CD4-positive, alpha-beta T cell treated with Interleukin-6 for 4 hours (primary cell): ENCODE results near the gene MMP25.
A peak's percentile ranks its signal among the peaks of the same experiment; 100 is the strongest.

Experiments
- DNase-seq: peaks from one replicate; pipeline ENCODE4 v3.0.0-alpha.2; 2020; ENCODE audit warnings: mixed read lengths

Gene MMP25

DNA sequence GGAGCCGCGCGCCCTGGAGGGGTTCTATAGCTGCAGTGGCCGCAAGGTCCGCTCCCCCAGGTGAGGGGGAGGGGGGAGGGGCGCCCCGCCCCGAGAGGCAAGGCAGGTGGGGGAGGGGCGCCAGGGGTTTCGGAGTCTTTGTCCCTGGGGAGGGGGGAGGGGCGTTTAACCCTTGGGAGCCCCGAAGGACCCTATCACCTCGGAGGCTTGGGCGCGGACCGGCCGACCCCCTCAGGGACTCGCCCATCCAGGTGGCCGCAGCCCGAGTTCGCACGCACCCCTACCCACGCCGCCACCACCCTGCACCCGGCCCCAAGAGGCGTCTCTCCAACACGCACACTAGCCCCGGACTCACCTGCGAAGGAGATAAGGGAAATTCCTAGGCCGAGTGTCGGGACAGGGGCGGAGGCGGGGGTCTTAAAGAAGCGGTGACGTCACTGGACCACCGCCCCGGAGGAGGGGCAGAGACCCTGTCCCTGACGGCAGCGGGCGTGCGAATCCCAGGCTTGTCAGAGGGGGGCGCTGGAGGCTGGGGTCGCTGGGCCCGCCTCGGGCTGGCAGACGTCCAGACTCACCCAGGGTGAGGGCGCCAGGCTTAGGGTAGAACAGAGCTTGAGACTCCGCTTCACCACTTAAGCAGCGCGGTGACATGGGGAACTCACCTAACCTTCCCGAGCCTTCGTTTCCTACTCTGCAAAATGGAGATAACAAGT lies 28.4 kb upstream of the MMP25 start, which contains the start of gene CLDN6:
CLDN6 (minus strand) TSS at position 390 of the 713 bp plus-strand sequence. CDS start 2,162 bp downstream, outside the sequence.
- DNase-seq: peak; percentile 57

GRCh38 chr16:3019594-3020246 lies 26.6 kb upstream of the MMP25 start:
- no peak for DNase-seq

- peak; percentile 82 for DNase-seq
These were observed 26.1 kb upstream of the MMP25 start, which contains the start of gene TNFRSF12A for GRCh38 chr16:3020247-3020603. TSS of gene TNFRSF12A (plus strand) at chr16:3020368. CDS start at chr16:3020398, 30 bp downstream.

DNA sequence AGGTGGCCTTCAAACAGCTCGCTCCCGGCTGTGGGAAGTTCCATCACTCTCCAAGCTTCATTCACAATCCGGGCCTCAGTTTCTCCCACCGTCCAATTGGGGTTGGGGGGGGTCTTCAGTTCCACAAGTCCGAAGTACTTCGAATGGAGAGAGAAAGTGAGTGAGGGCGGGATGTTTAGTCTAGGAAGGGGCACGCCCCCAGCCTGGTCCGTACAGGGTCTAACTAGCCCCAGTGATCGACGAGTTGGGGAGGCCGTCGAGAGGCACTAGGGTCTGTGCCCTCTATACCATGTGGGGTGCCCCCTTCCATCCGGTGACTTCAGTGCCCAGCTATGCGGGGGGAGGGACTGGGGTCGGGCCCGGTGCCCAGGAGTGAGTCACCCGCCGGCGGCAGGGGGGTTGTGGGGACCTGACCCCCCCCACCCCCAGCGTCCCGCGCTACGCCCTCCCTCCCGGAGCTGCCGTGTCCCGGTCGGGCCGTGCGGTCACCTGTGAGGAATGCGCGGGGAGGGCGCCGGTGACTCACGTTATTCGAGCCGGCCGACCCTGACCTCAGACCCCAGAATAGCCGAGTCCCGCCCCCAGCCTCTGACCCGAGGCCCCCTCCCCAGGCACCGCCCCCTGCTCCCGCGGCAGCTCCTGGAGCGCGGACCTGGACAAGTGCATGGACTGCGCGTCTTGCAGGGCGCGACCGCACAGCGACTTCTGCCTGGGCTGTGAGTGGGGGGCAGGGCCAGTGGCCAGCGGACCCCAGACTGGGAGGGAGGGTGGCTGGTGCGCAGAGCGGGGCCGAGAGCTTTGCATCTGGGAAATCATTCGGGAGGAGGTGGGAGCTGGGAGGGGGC lies 25.5 kb upstream of the MMP25 start:
- DNase-seq: peak; percentile 89

GRCh38 chr16:3021449-3022207 lies 24.7 kb upstream of the MMP25 start:
- peak; percentile 91 for DNase-seq

DNA sequence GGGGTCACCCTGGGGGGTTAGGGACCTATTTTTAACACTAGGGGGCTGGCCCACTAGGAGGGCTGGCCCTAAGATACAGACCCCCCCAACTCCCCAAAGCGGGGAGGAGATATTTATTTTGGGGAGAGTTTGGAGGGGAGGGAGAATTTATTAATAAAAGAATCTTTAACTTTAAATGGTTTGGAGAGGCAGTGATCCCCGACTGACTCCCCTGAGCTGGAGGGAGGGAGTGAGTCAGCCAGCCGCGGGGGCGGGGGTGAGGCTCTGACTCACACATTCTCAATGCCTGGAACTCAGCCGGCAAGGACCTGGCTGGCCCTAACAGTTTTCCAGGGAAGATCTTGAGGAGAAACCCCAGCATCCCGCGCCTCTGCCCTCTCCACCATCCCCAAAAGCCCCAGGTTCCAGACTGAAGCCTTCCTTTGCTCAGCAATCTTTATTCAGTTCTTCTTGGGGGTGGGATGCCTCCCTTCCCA lies 24.1 kb upstream of the MMP25 start:
- peak; percentile 92 for DNase-seq

- peak; percentile 44 for DNase-seq
These were observed 23.5 kb upstream of the MMP25 start for GRCh38 chr16:3022684-3023414.

GRCh38 chr16:3023415-3023668 lies 23.0 kb upstream of the MMP25 start:
- DNase-seq: peak; percentile 41

DNA sequence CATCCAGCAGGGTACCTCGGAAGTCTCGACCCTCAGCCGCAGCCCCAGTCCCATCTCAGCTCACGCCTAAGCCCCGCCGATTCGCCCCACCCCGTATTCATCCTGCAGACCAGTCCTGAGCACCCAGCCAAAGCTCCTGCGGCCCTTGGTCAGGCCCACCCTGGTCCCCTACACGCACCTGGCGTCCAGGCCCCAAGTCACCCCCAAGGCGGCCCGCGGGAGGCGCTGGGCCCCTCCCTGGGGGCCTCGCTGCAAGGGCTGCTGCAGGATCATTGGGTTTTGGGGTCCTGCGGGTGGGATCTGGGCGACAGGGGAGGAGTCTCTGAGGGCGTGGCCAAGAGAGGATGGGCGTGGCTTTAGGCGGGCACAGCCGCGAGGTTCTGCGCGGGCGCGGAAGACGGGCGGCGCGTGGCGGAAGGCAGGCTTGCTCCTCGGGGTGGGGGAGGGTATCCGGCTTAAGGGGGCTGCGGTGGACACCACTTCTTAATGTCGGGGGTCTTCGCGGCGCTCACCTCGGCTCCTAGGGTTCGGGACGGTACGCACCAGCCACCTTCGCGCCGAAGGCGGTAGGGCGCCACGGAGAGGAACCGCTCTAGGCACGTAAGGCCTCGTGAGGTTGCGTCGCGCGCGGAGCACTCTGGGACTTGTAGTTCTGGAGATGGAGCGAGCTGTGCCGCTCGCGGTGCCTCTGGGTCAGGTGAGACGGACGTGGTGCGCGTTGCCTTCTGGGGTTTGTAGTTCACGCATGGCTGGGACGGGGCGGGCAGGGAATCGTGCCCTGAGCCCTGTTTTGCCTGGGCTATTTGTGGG lies 22.5 kb upstream of the MMP25 start, which contains the start of the genes HCFC1R1 and THOC6:
HCFC1R1 (minus strand) TSS at position 274 of the 810 bp plus-strand sequence; CDS start at position 273, 1 bp downstream.
THOC6 (plus strand) TSS at position 367 of the 810 bp plus-strand sequence; CDS start at position 659, 292 bp downstream.
- peak; percentile 97 for DNase-seq

DNA sequence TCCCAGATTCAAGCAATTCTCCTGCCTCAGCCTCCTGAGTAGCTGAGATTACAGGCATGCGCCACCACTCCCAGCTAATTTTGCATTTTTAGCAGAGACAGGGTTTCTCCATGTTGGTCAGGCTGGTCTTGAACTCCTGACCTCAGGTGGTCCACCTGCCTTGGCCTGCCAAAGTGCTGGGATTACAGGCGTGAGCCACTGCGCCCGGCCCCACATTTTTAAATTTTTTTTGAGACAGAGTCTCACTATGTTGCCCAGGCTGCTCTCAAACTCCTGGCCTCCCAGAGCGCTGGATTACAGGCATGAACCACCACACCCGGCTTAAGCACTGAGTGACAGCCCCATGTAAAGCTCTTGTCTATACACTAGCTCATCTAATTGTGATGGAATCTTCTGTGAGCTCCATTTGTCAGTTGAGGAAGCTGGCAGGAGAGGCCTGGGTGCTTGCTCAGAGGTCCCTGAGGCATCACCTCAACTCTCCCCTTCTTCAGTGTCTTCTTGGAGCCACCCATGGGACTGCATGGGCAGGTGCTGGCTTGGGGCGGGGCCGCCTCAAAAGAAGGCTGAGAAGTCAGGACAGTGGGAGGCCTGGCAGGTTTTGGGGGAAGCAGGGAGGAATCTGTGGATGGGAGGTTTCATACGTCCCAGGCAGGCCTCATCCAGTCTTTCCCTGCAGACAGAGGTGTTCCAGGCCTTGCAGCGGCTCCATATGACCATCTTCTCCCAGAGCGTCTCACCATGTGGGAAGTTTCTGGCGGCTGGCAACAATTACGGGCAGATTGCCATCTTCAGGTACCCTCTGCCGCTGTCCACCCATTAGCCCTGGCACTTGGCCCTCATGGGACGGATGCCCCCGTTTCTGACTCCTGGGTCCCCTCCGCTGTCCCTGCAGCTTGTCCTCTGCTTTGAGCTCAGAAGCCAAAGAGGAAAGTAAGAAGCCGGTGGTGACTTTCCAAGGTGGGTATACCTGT lies 21.0 kb upstream of the MMP25 start:
- no peak for DNase-seq

DNA sequence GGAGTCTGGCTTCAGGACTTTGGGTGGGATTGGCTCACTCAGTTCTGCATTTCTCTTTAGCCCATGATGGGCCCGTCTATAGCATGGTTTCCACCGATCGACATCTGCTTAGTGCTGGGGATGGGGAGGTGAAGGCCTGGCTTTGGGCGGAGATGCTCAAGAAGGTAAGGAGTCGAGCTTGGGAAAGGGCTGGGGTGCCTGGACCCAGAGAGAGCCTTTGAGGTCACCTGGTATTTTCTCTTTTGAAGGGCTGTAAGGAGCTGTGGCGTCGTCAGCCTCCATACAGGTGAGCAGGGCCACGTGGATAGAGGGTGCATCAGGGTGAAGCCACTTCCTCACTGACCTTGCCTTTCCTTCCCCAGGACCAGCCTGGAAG lies 20.4 kb upstream of the MMP25 start:
- no peak for DNase-seq

GRCh38 chr16:3026609-3027488 lies 19.5 kb upstream of the MMP25 start:
- DNase-seq: no peak

- no peak for DNase-seq
These were observed 18.9 kb upstream of the MMP25 start for GRCh38 chr16:3027489-3027795.

- peak; percentile 94 for DNase-seq
These were observed 18.2 kb upstream of the MMP25 start for GRCh38 chr16:3027983-3028715.

GRCh38 chr16:3028716-3029319 lies 17.5 kb upstream of the MMP25 start:
- no peak for DNase-seq

DNA sequence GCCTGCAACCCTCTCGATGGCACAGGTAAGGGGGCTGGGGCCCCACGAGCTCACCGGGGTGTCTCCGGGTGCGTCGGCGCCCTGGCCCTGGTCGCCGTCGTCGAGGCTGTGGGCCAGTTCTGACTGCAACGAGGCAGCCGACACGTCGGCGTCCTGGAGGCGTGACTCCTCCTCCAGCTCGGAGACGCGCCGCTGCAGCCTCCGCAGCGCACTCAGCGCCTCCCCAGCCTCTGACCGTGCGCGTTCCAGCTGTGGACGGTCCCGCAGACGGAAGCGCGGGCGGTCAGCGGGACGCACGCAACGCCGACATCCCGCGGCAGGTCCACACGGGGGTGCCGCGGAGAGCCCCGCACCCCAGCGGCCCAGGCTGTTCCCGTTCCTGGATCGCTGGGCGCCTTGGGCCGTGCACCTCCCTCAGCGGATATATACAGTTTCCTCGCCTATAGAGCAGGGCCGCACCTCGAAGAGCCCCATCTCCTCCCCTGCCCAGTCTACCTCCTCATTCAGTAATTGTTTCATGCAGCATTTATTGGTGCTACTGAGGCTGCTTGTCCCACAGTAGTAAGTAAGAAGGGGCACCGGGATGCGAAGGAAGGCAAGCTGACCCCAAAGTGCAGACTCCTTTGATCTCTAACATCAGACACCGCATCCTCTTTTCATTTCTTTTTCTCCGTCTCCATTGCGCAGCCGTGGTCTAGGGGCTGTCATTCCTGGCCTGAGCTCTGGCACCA lies 16.7 kb upstream of the MMP25 start:
- DNase-seq: peak; percentile 53
